Sigmoid colon (tissue), 4 donors: Measurements from ENCODE around the gene TXNL4B.

Source experiments
- CTCF ChIP-seq, 4 experiments: fragments of 450-650 bp in 3 of 4; fragments of 200-600 bp in 1 of 4; IDR thresholded peaks; one replicate each; pipeline ENCODE4 v1.5.1; 2016 to 2019; ENCODE audit warnings: antibody characterized with exemption in 4 of 4, mild to moderate bottlenecking in 3 of 4, moderate library complexity in 2 of 4
- EP300 ChIP-seq, 4 donors: sonication (generic); formaldehyde crosslinking; IDR thresholded peaks; one replicate each; pipeline ENCODE4 v1.6.1; 2017; ENCODE audit warnings: antibody characterized with exemption in 4 of 4
- POLR2A ChIP-seq, 2 donors: fragments of 450-650 bp; IDR thresholded peaks; one replicate each; pipeline ENCODE4 v1.6.1; 2016; ENCODE audit warnings: antibody characterized with exemption in 2 of 2, mild to moderate bottlenecking in 2 of 2, moderate library complexity in 2 of 2
- POLR2AphosphoS5 ChIP-seq, 4 donors: sonication (generic); formaldehyde crosslinking; IDR thresholded peaks; one replicate each; pipeline ENCODE4 v1.6.1; 2017; ENCODE audit warnings: antibody characterized with exemption in 4 of 4

GRCh38 chr16:72036098-72036497 lies 57.3 kb downstream of the TXNL4B start:
- no peak for TF ChIP-seq CTCF (IDR thresholded peaks at IDR 0.05)
- TF ChIP-seq POLR2AphosphoS5 (IDR thresholded peaks at IDR 0.05): no peak
- no peak for TF ChIP-seq POLR2A (IDR thresholded peaks at IDR 0.05)
- no peak for TF ChIP-seq EP300 (IDR thresholded peaks at IDR 0.05)
